NB4 (cell line): ENCODE results near the gene MGLL.

ENCODE experiments used
- DNase-seq: peaks from one replicate; pipeline ENCODE4 v3.0.0; 2010; ENCODE audit warnings: low read depth
- H3K4me3 ChIP-seq: one replicate; pipeline ENCODE4 v1.5.1; 2011; ENCODE audit warnings: mild to moderate bottlenecking, low read depth, low read length, moderate library complexity
- CTCF ChIP-seq: IDR thresholded peaks from one replicate; pipeline ENCODE4 v1.5.1; 2012; ENCODE audit warnings: low read depth, low read length
- MAX ChIP-seq: IDR thresholded peaks from 2 replicates; pipeline ENCODE4 v1.6.1; 2011; ENCODE audit warnings: low read depth, low read length
- MYC ChIP-seq: IDR thresholded peaks from 2 replicates; pipeline ENCODE4 v1.6.1; 2011; ENCODE audit warnings: low read depth, low read length
- POLR2A ChIP-seq: IDR thresholded peaks from 2 replicates; pipeline ENCODE4 v1.6.1; 2011; ENCODE audit warnings: mild to moderate bottlenecking; ENCODE audit not compliant: insufficient read length; ENCODE audit errors: extremely low read depth

Gene MGLL

GRCh38 chr3:127794972-127795371, 27.3 kb downstream of the MGLL start:
- TF ChIP-seq MYC, result no peak
- no peak for TF ChIP-seq MAX
- no peak for TF ChIP-seq CTCF
- TF ChIP-seq POLR2A, result no peak
- no peak overlapping the region for H3K4me3 ChIP-seq
- DNase-seq, result no peak

- H3K4me3 ChIP-seq, result no peak overlapping the region
- no peak for TF ChIP-seq CTCF
- TF ChIP-seq POLR2A, result no peak
- TF ChIP-seq MAX, result no peak
- no peak for TF ChIP-seq MYC
- DNase-seq, result no peak
Measured at GRCh38 chr3:127794402-127794801, 27.9 kb downstream of the MGLL start.

- DNase-seq, result no peak
- no peak overlapping the region for H3K4me3 ChIP-seq
- TF ChIP-seq CTCF (no peak), MAX (no peak)
Measured at GRCh38 chr3:127792541-127793292, 29.6 kb downstream of the MGLL start.

GRCh38 chr3:127791221-127791913, 30.9 kb downstream of the MGLL start:
- H3K4me3 ChIP-seq, result no peak overlapping the region
- no peak for TF ChIP-seq MYC
- TF ChIP-seq CTCF, result peak; percentile 18

GRCh38 chr3:127790882-127791183, 31.5 kb downstream of the MGLL start:
- no peak for TF ChIP-seq MYC
- TF ChIP-seq MAX, result no peak
- TF ChIP-seq CTCF, result no peak
- TF ChIP-seq POLR2A, result no peak
- no peak overlapping the region for H3K4me3 ChIP-seq
- no peak for DNase-seq

More at GRCh38 chr3:127791221-127791913, 30.9 kb downstream of the MGLL start:
- peak; percentile 38 for DNase-seq
